HepG2 (cell line): ENCODE data around the gene TM4SF1. TPM values are rescaled to one million over a fixed set of nuclear protein-coding genes. Genes with fewer than 3 reads are reported as not detected.

Experiments
- AGO2 ChIP-seq: fragments of 200-400 bp; formaldehyde crosslinking; optimal IDR thresholded peaks from 2 replicates; pipeline ENCODE3; 2017; ENCODE audit warnings: mild to moderate bottlenecking, low read depth, low read length, moderate library complexity
- CENPX ChIP-seq: sonication (generic); formaldehyde crosslinking; IDR thresholded peaks from 2 replicates; pipeline ENCODE4 v1.9.0; 2021; ENCODE audit warnings: mild to moderate bottlenecking, missing genetic modification reagents, moderate library complexity
- ELF4 ChIP-seq: sonication (generic); formaldehyde crosslinking; IDR thresholded peaks from 2 replicates; pipeline ENCODE4 v1.5.0; 2020; ENCODE audit warnings: missing genetic modification reagents, mild to moderate bottlenecking, moderate library complexity, borderline replicate concordance
- GPN1 ChIP-seq: sonication (generic); formaldehyde crosslinking; IDR thresholded peaks from 2 replicates; pipeline ENCODE4 v1.5.1; 2020; ENCODE audit warnings: missing genetic modification reagents, borderline replicate concordance
- HDAC1 ChIP-seq: sonication (generic); formaldehyde crosslinking; IDR thresholded peaks from 2 replicates; pipeline ENCODE4 v1.5.1; 2020; ENCODE audit warnings: mild to moderate bottlenecking, missing genetic modification reagents
- HDAC6 ChIP-seq: fragments of 200-600 bp; sonication (generic); IDR thresholded peaks from 2 replicates; pipeline ENCODE4 v1.7.0; 2017; ENCODE audit warnings: mild to moderate bottlenecking, antibody characterized with exemption, low read length, low read depth
- HNRNPL ChIP-seq: fragments of 200-400 bp; formaldehyde crosslinking; IDR thresholded peaks from 2 replicates; pipeline ENCODE4 v1.6.1; 2017; ENCODE audit warnings: mild to moderate bottlenecking, low read depth, low read length
- MTA1 ChIP-seq: sonication (generic); formaldehyde crosslinking; IDR thresholded peaks from 2 replicates; pipeline ENCODE4 v1.4.0; 2020; ENCODE audit warnings: missing genetic modification reagents, mild to moderate bottlenecking, borderline replicate concordance
- PRPF4 ChIP-seq: fragments of 200-400 bp; formaldehyde crosslinking; IDR thresholded peaks from 2 replicates; pipeline ENCODE4 v1.6.1; 2016; ENCODE audit warnings: low read length, low read depth; ENCODE audit not compliant: poor library complexity, severe bottlenecking
- RBFOX2 ChIP-seq: fragments of 200-400 bp; formaldehyde crosslinking; IDR thresholded peaks from 2 replicates; pipeline ENCODE4 v1.6.1; 2017; ENCODE audit warnings: low read depth, mild to moderate bottlenecking, low read length
- TERF1 ChIP-seq: sonication (generic); formaldehyde crosslinking; IDR thresholded peaks from 2 replicates; pipeline ENCODE4 v1.8.0; 2022; ENCODE audit warnings: mild to moderate bottlenecking, missing genetic modification reagents, moderate library complexity
- ZFP82 ChIP-seq: sonication (generic); formaldehyde crosslinking; IDR thresholded peaks from 2 replicates; pipeline ENCODE4 v1.5.1; 2020; ENCODE audit warnings: mild to moderate bottlenecking, missing genetic modification reagents, borderline replicate concordance
- ZNF124 ChIP-seq: sonication (generic); formaldehyde crosslinking; IDR thresholded peaks from 2 replicates; pipeline ENCODE4 v1.4.0; 2020; ENCODE audit warnings: missing genetic modification reagents
- ZNF274 ChIP-seq: sonication (generic); formaldehyde crosslinking; IDR thresholded peaks from 2 replicates; pipeline ENCODE4 v1.5.1; 2020; ENCODE audit warnings: mild to moderate bottlenecking, missing genetic modification reagents
- ZNF749 ChIP-seq: sonication (generic); formaldehyde crosslinking; IDR thresholded peaks from 2 replicates; pipeline ENCODE4 v1.8.0; 2022; ENCODE audit warnings: mild to moderate bottlenecking, missing genetic modification reagents, moderate library complexity, borderline replicate concordance
- ZSCAN29 ChIP-seq: sonication (generic); formaldehyde crosslinking; conservative IDR thresholded peaks from 2 replicates; pipeline ENCODE4 v1.4.0; 2020; ENCODE audit warnings: mild to moderate bottlenecking, missing genetic modification reagents
- ZSCAN30 ChIP-seq: sonication (generic); formaldehyde crosslinking; IDR thresholded peaks from 2 replicates; pipeline ENCODE4 v1.5.0; 2020; ENCODE audit warnings: mild to moderate bottlenecking, missing genetic modification reagents
- polyA plus RNA-seq, 8 experiments: library from polyadenylated mRNA; depleted of rRNA in 3 of 8; stranded (reverse) in 7 of 8; unstranded in 1 of 8; fragments of >200 nt; fragmentation: Illumina TruSeq in 4 of 8; extraction: Trizol in 4 of 8; gene quantifications; 2 replicates each; pipeline versions ENCODE4 v1.2.1 to v1.2.3, GENCODE V29; 2011 to 2016; ENCODE audit warnings: low read depth in 4 of 8, missing spikeins in 1 of 8, mixed read lengths in 1 of 8; ENCODE audit not compliant: insufficient read depth in 1 of 8
- total RNA-seq, 5 experiments: library from RNA; depleted of rRNA; stranded (reverse); fragments of >200 nt; fragmentation: Illumina TruSeq; extraction: Trizol; gene quantifications; 2 replicates each; pipeline ENCODE4 v1.2.3, GENCODE V29; 2016; ENCODE audit warnings: low read depth in 1 of 5
- TF ChIP-seq, protein P1 (sequence below): sonication (generic); formaldehyde crosslinking; IDR thresholded peaks from 2 replicates; pipeline ENCODE4 v1.4.0; 2020; ENCODE audit warnings: missing genetic modification reagents, borderline replicate concordance
- TF ChIP-seq, protein P2 (sequence below): sonication (generic); formaldehyde crosslinking; IDR thresholded peaks from 2 replicates; pipeline ENCODE4 v1.4.0; 2020; ENCODE audit warnings: mild to moderate bottlenecking, missing genetic modification reagents
- TF ChIP-seq, protein P3 (sequence below): sonication (generic); IDR thresholded peaks from 2 replicates; pipeline ENCODE4 v1.6.1; 2016; ENCODE audit warnings: low read depth, borderline replicate concordance

The TM4SF1 gene
- total and polyA plus RNA-seq, 2 of the 13 experiments (the other 11 are each of a cell fraction or from before 2014, with no cell fraction given), result 431 to 1,359 TPM

DNA sequence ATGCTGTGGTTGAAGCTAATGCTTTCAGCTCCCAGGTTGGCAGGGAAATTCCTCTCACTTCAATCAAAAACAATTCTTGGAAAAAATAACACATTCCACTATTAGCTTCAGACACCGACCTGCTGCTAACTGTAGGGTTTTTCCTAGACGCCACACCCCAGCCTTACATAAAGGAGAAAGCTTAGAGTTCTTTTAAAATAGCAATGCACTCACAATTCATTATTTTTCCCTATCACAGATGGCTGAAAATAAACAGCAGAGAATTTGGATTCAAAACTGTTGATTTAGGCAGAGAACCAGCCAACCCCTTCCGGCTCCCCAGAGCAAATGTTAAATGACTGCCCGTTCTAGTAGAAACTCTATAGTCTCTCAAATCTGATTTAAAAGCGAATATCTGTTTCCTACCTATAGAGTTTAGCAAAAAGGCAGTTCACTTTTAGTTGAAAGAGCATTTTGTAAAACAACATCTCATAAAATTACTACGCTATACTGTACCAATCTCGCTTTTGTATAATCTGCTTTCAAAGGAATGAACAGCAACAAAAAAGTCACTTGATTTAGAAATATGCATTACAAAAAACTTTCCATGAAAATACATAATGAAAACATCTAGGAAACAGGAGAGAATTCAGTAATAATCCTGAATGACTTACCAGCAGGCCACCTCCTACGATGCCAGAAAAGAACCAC, 586 bp downstream of the TM4SF1 start (continued):
- TF ChIP-seq TERF1 (no peak), ZNF124 (CRISPR knock-in tag) (no peak), ZFP82 (CRISPR knock-in tag) (no peak), PRPF4 (no peak), HDAC6 (peak; percentile 86; the same call in 1 of the 2 replicates), GPN1 (CRISPR knock-in tag) (no peak), ELF4 (CRISPR knock-in tag) (no peak; the same call in 1 of the 2 replicates), AGO2 (peak; percentile 4), HDAC1 (0 out of 2 replicates have a peak, but pooled peaks have one; percentile 1), RBFOX2 (peak; percentile 2; the same call in 1 of the 2 replicates), CENPX (CRISPR knock-in tag) (no peak), ZSCAN29 (CRISPR knock-in tag) (no peak), ZNF274 (CRISPR knock-in tag) (no peak), ZNF749 (CRISPR knock-in tag) (no peak), HNRNPL (no peak; the same call in 1 of the 2 replicates), ZSCAN30 (no peak), MTA1 (no peak)
- TF ChIP-seq, protein P1, sequence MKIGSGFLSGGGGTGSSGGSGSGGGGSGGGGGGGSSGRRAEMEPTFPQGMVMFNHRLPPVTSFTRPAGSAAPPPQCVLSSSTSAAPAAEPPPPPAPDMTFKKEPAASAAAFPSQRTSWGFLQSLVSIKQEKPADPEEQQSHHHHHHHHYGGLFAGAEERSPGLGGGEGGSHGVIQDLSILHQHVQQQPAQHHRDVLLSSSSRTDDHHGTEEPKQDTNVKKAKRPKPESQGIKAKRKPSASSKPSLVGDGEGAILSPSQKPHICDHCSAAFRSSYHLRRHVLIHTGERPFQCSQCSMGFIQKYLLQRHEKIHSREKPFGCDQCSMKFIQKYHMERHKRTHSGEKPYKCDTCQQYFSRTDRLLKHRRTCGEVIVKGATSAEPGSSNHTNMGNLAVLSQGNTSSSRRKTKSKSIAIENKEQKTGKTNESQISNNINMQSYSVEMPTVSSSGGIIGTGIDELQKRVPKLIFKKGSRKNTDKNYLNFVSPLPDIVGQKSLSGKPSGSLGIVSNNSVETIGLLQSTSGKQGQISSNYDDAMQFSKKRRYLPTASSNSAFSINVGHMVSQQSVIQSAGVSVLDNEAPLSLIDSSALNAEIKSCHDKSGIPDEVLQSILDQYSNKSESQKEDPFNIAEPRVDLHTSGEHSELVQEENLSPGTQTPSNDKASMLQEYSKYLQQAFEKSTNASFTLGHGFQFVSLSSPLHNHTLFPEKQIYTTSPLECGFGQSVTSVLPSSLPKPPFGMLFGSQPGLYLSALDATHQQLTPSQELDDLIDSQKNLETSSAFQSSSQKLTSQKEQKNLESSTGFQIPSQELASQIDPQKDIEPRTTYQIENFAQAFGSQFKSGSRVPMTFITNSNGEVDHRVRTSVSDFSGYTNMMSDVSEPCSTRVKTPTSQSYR, result no peak
- TF ChIP-seq, protein P2, sequence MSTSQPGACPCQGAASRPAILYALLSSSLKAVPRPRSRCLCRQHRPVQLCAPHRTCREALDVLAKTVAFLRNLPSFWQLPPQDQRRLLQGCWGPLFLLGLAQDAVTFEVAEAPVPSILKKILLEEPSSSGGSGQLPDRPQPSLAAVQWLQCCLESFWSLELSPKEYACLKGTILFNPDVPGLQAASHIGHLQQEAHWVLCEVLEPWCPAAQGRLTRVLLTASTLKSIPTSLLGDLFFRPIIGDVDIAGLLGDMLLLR, result no peak
- TF ChIP-seq, protein P3, sequence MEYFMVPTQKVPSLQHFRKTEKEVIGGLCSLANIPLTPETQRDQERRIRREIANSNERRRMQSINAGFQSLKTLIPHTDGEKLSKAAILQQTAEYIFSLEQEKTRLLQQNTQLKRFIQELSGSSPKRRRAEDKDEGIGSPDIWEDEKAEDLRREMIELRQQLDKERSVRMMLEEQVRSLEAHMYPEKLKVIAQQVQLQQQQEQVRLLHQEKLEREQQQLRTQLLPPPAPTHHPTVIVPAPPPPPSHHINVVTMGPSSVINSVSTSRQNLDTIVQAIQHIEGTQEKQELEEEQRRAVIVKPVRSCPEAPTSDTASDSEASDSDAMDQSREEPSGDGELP, result no peak
